UCSD-AML1 (cell line): ENCODE data around the gene SLC2A5.

ENCODE experiments used
- DNase-seq: peaks from one replicate; lab custom pipeline; 2025; ENCODE audit not compliant: unreplicated experiment; lab: John Stamatoyannopoulos, UW

SLC2A5 gene

GRCh38 chr1:9065213-9065751, 4.2 kb downstream of the SLC2A5 start:
- no peak for DNase-seq

DNA sequence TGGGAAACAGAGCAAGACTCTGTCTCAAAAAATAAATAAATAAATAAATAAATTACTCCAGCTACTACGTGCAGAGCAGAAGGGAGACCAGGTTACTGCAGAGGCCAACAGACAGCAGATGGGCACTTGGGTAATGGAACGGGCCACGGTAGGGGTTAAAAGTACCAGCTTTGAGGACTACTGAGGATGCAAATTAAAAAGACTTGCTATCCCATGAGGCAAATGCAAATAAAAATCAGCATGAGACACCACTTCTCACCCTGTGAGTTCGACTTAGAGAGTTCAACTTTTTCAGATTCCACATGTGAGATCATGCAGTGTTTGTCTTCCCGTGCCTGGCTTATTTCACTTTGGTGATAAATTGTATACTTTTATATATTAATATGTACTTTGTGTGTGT, 6.6 kb downstream of the SLC2A5 start:
- no peak for DNase-seq

DNA sequence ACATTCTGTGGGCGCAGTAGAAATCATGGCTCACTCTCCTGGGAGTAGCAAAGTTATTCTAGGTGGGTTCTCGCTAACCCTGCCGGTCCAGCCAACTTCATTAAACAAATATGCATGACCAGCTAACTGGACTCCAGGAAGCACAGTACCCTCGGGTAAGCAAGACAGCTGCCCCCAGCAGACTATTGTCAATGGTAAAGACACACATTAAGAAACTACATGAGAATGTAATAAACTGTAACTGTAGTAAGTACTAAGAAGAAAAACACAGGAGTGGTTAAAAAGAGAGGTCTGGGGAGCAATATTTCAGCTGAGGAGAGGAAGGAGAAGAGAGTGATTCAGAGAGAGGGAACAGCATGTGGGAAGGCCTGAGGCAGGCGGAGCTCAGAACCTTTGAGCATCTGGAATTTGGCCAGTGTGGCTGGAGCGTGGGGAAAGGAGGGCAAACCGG, 7.4 kb downstream of the SLC2A5 start:
- DNase-seq: no peak

DNA sequence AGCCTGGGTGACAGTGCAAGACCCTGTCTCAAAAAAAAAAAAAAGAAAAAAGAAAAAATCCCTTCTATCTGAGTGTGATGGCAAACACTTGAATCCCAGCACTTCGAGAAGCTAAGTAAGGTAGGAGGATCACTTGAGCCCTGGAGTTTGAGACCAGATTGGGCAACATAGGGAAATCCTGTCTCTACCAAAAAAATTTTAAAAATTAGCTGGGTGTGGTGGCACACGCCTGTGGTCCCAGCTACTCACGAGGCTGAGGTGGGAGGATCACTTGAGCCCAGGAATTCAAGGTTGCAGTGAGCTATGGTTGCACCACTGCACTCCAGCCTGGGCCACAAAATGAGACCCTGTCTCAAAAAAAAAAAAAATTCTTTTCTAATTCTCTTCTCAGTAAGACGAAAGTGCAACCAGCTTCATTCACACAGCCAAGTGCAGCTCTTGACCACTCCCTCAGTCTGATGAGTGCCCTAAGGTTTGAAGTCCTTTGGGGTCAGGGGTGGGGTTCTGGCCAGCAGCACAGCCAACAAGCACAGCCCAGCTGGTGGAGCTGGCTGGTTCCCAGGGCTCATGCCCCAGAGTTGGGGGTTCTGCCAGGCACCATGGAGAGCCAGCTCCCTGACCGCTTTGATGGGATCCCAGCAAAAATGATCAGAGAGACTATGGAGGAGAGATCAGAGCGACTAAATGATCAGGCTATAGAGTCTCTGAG, 8.0 kb downstream of the SLC2A5 start:
- no peak for DNase-seq

- DNase-seq: no peak
Observed at GRCh38 chr1:9059891-9060744, 9.3 kb downstream of the SLC2A5 start.

DNA sequence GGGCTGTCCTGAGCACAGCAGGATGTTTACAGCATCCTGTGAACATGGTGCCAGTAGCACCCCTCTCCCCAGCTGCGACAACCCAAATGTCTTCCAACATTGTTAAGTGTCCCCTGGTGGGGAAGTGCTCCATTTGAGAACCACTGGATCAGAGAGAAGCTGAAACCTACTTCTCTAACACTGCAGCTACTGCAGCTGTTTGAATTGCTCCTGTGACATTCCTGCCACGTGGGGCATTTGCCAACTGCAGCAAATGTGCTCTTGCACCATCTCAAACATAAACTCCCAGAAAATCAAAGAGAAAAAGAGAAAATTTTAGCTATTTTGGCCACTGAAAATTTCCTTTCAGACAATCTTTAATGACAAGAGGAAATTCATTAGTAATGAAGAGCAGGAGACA, 11.0 kb downstream of the SLC2A5 start:
- no peak for DNase-seq

DNA sequence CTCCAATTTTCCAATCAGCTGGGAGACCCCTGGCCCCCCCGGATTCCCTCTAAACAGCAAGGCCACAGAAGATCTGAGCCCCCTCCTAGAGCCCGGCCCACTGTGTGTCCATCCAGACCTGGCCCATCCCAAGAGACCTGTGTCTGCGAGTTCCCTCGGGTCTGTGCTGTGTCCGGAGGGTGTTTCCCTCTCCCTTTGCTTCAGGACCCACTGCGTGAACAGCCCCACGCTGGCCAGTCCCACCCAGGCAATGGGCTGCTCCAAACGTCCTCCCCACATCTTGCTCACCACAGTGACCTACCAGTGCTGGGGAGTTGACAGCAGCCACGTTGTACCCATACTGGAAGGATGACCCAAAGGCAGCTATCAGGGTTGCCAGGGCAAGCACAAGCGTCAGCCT, 11.6 kb downstream of the SLC2A5 start:
- DNase-seq: no peak

GRCh38 chr1:9052272-9053049, 17.0 kb downstream of the SLC2A5 start:
- no peak for DNase-seq

DNA sequence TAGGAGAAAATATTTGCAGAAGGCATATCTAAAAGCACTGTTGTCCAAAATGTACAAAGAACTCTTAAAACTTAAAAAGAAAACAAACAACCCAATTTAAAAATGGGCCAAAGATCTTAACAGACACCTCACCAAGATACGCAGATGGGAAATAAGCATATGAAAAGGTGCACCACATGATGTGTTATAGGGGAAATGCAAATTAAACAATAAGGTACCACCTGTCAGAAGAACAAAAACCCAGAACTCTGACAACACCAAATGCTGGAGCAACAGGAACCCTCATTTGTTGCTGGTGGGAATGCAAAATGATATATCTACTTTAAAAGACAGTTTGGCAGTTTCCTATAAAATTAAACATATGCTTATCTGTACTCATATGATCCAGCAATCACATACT, 18.1 kb downstream of the SLC2A5 start:
- no peak for DNase-seq

DNA sequence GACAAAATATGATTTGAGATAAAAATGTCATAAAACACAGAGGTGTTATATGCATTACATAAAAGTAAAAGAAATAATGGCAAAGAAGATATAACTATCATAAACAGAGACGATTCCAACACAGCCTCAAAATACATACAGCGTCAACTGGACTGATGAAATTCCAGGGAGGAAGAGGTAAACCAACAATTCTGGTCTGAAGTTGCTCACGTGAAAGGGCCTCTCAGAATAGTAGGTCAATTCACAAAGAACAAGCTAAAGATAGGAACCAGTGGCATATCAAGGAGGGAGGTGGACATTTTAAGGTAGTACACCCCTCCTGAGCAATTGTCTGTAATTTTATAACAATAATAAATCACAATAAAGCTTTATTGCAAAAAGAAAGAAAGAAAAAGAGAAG, 18.6 kb downstream of the SLC2A5 start:
- no peak for DNase-seq

DNA sequence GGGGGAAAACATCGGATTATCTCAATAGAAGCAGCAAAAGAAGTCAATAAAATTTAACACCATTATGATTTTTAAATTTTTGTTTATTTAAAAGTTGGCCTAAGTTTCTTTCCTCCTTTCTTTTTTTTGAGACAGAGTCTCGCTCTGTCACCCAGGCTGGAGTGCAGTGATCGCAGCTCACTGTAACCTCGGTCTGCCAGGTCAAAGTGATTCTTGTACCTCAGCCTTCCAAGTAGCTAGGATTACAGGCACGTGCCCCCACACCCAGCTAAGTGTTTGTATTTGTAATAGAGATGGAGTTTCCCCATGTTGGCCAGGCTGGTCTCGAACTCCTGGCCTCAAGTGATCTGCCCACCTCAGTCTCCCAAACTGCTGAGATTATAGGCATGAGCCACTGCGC, 20.9 kb downstream of the SLC2A5 start:
- DNase-seq: no peak

- DNase-seq: no peak
Observed at GRCh38 chr1:9047019-9047418, 22.4 kb downstream of the SLC2A5 start.

DNA sequence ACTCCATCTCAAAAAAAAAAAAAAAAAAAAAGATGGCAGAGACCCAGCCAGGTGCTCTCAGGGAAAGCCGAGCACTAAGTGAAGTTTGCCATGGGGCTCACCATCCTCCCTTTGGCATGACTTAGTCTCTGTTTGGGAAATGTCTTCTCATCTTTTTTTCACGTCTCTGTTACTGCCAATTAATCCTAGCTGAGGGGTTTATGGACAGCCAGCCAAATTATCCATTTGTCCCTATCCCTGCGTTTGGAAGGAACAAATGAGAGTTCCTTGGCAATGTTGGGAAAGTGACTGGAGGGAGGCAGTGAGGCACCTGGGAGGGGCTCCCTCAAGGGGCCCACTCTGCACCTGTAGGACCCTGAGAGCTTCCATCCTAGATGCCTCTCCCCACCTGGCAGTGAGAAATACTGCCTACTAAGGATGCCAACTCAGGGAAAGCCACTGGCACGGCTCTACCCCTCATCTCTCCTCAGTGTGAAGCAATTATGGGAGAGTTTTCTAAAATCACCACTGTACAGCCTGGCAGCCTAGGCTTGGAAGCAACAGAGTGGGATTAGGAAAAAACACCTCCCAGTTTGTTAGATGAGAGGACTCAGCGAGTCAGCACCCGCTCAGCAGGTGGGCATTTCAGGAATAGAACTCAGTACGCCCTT, 23.4 kb downstream of the SLC2A5 start:
- DNase-seq: no peak

- DNase-seq: no peak
Observed at GRCh38 chr1:9044236-9044635, 25.2 kb downstream of the SLC2A5 start.

DNA sequence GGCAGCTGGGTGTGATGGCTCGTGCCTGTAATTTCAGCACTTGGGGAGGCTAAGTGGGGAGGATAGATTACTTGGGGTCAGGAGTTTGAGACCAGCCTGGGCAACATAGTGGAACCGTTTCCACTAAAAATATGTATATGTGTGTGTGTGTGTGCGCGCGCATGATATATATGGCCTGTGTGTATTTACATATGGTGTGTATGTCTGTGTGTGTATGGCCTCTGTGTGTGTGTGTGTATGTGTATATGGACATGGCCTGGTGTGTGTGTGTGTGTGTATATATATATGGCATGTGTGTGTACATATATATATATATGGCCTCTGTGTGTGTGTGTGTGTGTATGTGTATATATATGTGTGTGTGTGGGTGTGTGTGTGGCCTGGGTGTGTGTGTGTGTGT, 27.2 kb downstream of the SLC2A5 start:
- DNase-seq: no peak

GRCh38 chr1:9041116-9041779, 28.2 kb downstream of the SLC2A5 start:
- DNase-seq: no peak

GRCh38 chr1:9040659-9041030, 28.8 kb downstream of the SLC2A5 start:
- DNase-seq: no peak

GRCh38 chr1:9039761-9040658, 29.4 kb downstream of the SLC2A5 start:
- no peak for DNase-seq
